Measurements from ENCODE around the gene ELAVL3. TPM values are rescaled to one million over a fixed set of nuclear protein-coding genes. Genes with fewer than 3 reads are reported as not detected.
A peak's percentile ranks its signal among the peaks of the same experiment; 100 is the strongest.

The ELAVL3 gene
- total and polyA plus RNA-seq, 2 donors (not counting 1 experiment from before 2014, with no cell fraction given), result under 0.01 TPM; not detected in 1

DNA sequence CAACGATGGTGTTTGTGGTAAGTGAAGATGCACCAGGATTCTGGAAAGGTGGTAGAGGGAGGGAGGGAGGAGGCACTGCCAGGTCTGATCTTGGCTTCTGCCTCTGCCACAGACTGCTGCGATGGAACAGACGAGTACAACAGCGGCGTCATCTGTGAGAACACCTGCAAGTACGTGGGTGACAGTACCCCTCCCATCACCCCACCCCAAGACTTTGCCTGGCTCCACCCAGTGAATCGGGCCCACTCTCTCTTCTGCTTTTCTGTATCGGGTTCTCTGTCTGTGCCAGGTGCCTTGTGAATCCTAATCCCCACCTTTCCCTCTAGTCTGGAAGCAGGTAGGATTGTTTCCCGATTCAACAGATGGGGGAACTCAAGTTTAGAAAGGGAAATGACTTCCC, 42.9 kb downstream of the ELAVL3 start:
- TF ChIP-seq, protein P1, sequence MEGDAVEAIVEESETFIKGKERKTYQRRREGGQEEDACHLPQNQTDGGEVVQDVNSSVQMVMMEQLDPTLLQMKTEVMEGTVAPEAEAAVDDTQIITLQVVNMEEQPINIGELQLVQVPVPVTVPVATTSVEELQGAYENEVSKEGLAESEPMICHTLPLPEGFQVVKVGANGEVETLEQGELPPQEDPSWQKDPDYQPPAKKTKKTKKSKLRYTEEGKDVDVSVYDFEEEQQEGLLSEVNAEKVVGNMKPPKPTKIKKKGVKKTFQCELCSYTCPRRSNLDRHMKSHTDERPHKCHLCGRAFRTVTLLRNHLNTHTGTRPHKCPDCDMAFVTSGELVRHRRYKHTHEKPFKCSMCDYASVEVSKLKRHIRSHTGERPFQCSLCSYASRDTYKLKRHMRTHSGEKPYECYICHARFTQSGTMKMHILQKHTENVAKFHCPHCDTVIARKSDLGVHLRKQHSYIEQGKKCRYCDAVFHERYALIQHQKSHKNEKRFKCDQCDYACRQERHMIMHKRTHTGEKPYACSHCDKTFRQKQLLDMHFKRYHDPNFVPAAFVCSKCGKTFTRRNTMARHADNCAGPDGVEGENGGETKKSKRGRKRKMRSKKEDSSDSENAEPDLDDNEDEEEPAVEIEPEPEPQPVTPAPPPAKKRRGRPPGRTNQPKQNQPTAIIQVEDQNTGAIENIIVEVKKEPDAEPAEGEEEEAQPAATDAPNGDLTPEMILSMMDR (conservative IDR thresholded peaks at IDR 0.05 in 1 of 2, IDR thresholded peaks at IDR 0.05 in 1 of 2; ENCODE audit: low read depth in 1 of 2, low read length in 2 of 2), result no peak
- no peak for TF ChIP-seq EZH2 (IDR thresholded peaks at IDR 0.05; ENCODE audit: low read length, missing control alignments)
- Histone ChIP-seq H3K36me3 (ENCODE audit: control insufficient read depth, insufficient read depth, low read length) (peaks cover 19% of the 10 kb centered on the region), H3K79me2 (ENCODE audit: control insufficient read depth, insufficient read depth, low read length) (peaks cover 18% of the 10 kb centered on the region), H3K4me1 (ENCODE audit: control insufficient read depth, extremely low read depth, insufficient read depth, low read length) (peaks cover 4% of the 10 kb centered on the region), H2AFZ (ENCODE audit: low read length) (no peak overlapping the region), H3K4me2 (ENCODE audit: extremely low read depth, insufficient read depth, low read length) (no peak overlapping the region), H4K20me1 (ENCODE audit: control insufficient read depth, extremely low read depth, insufficient read depth, low read length) (no peaks in the 10 kb centered on the region), H3K9ac (ENCODE audit: insufficient read depth, low read length) (no peak overlapping the region), H3K4me3 (replicated peaks in 1 of 4; ENCODE audit: control extremely low read depth in 1 of 4, insufficient read depth in 1 of 4, low read depth in 3 of 4, low read length in 4 of 4) (no peak overlapping the region), H3K9me3 (ENCODE audit: control insufficient read depth, insufficient read depth, low read depth, low read length) (no peaks in the 10 kb centered on the region), H3K27me3 (ENCODE audit: control insufficient read depth, insufficient read depth, low read length) (no peaks in the 10 kb centered on the region), H3K27ac (ENCODE audit: insufficient read depth, low read length) (no peak overlapping the region)
- no peak for DNase-seq (ENCODE audit: low read depth in 2 of 2)

DNA sequence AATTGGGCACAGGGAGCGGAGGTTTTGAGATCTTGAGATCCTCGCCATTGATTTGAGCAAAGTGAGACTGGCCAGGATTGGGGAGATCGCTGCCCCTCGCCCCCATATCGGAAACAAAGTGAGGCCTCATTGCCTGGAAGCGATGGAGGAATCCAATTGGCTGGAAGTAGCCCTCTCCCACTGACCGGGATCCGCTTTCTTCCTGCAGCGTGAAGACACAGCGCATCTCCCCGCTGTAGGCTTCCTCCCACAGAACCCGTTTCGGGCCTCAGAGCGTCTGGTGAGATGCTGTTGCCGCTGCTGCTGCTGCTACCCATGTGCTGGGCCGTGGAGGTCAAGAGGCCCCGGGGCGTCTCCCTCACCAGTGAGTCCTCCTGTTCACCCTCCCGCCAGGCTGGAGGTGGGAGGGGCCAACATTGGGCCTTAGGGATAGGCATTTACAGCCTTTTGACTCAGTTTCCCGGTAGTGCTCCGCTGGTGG, 45.0 kb downstream of the ELAVL3 start:
- no peaks in the 10 kb centered on the region for H4K20me1 ChIP-seq (ENCODE audit: control insufficient read depth, extremely low read depth, insufficient read depth, low read length)
- H3K4me3 ChIP-seq (replicated peaks in 1 of 4; ENCODE audit: control extremely low read depth in 1 of 4, insufficient read depth in 1 of 4, low read depth in 3 of 4, low read length in 4 of 4), result peak overlapping the region; percentile 77 to 96 (median 91)
- no peaks in the 10 kb centered on the region for H3K27me3 ChIP-seq (ENCODE audit: control insufficient read depth, insufficient read depth, low read length)
- peaks cover 4% of the 10 kb centered on the region for H3K4me1 ChIP-seq (ENCODE audit: control insufficient read depth, extremely low read depth, insufficient read depth, low read length)
- H3K9ac ChIP-seq (ENCODE audit: insufficient read depth, low read length), result peak overlapping the region; percentile 73
- DNase-seq (ENCODE audit: low read depth in 2 of 2), result peak; percentile 20 to 31
- TF ChIP-seq, protein P1 (conservative IDR thresholded peaks at IDR 0.05 in 1 of 2, IDR thresholded peaks at IDR 0.05 in 1 of 2; ENCODE audit: low read depth in 1 of 2, low read length in 2 of 2), result no peak
- TF ChIP-seq EZH2 (IDR thresholded peaks at IDR 0.05; ENCODE audit: low read length, missing control alignments), result no peak
- H3K36me3 ChIP-seq (ENCODE audit: control insufficient read depth, insufficient read depth, low read length), result peaks cover 5% of the 10 kb centered on the region
- H3K27ac ChIP-seq (ENCODE audit: insufficient read depth, low read length), result peak overlapping the region; percentile 82
- peak overlapping the region; percentile 97 for H2AFZ ChIP-seq (ENCODE audit: low read length)
- H3K9me3 ChIP-seq (ENCODE audit: control insufficient read depth, insufficient read depth, low read depth, low read length), result no peaks in the 10 kb centered on the region
- peak overlapping the region; percentile 97 for H3K4me2 ChIP-seq (ENCODE audit: extremely low read depth, insufficient read depth, low read length)
- peaks cover 18% of the 10 kb centered on the region for H3K79me2 ChIP-seq (ENCODE audit: control insufficient read depth, insufficient read depth, low read length)

DNA sequence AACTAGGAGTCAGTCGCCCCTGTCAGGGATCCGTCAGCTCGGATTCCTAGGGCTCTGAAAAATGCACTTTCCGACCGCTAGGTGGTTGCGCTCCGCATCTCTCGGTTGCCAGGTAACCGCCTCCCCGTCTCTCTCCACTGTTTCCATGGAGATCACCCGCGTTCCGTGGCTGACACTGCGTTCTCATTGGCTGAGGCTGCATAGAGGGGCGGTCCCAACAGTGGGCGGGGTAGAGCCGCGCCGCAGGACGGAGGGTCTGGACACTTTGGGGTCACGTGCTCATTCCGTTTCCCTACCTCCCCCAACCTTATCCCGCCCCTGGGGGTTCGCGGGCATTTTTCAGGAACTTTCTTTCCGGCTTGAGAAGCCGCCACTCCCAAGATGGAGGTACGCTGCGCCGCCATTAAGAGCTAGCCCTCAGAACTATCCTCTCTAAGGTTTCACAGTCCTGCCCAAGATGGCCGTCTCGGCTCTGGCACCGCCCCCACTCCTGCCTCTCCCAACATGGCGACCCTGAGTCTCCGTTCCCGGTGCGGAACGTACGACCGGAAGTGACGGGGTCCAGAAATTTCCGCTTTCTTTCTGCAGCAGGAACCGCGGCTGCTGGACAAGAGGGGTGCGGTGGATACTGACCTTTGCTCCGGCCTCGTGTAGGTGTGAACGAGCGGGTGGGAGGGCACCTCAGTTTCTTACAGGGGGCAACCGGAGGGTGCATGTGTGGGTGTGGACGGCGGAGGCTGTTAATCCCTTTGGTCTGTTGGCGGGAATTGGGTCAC, 45.6 kb downstream of the ELAVL3 start, which contains the start of the genes ODAD3 and PRKCSH:
Gene ODAD3, minus strand, starts transcription at position 65 of the 776 bp plus-strand sequence. CDS start 105 bp downstream, outside the sequence.
Gene PRKCSH, plus strand, starts transcription at position 579 of the 776 bp plus-strand sequence. CDS start 483 bp downstream, outside the sequence.
- no peaks in the 10 kb centered on the region for H3K27me3 ChIP-seq (ENCODE audit: control insufficient read depth, insufficient read depth, low read length)
- DNase-seq (ENCODE audit: low read depth in 2 of 2), result peak; percentile 99 to 100
- H3K9me3 ChIP-seq (ENCODE audit: control insufficient read depth, insufficient read depth, low read depth, low read length), result no peaks in the 10 kb centered on the region
- peak within 1 kb of the TSS; percentile 97 for H3K4me2 ChIP-seq (ENCODE audit: extremely low read depth, insufficient read depth, low read length)
- H3K27ac ChIP-seq (ENCODE audit: insufficient read depth, low read length), result peak within 1 kb of the TSS; percentile 82
- peak within 1 kb of the TSS; percentile 77 to 96 (median 91) for H3K4me3 ChIP-seq (replicated peaks in 1 of 4; ENCODE audit: control extremely low read depth in 1 of 4, insufficient read depth in 1 of 4, low read depth in 3 of 4, low read length in 4 of 4)
- peaks cover 4% of the 10 kb centered on the region for H3K4me1 ChIP-seq (ENCODE audit: control insufficient read depth, extremely low read depth, insufficient read depth, low read length)
- TF ChIP-seq, protein P1 (conservative IDR thresholded peaks at IDR 0.05 in 1 of 2, IDR thresholded peaks at IDR 0.05 in 1 of 2; ENCODE audit: low read depth in 1 of 2, low read length in 2 of 2), result peak; percentile 76 to 89
- TF ChIP-seq EZH2 (IDR thresholded peaks at IDR 0.05; ENCODE audit: low read length, missing control alignments), result no peak
- peak within 1 kb of the TSS; percentile 73 for H3K9ac ChIP-seq (ENCODE audit: insufficient read depth, low read length)
- H3K79me2 ChIP-seq (ENCODE audit: control insufficient read depth, insufficient read depth, low read length), result peaks cover 18% of the 10 kb centered on the region
- H3K36me3 ChIP-seq (ENCODE audit: control insufficient read depth, insufficient read depth, low read length), result peaks cover 4% of the 10 kb centered on the region
- H2AFZ ChIP-seq (ENCODE audit: low read length), result peak within 1 kb of the TSS; percentile 97
- H4K20me1 ChIP-seq (ENCODE audit: control insufficient read depth, extremely low read depth, insufficient read depth, low read length), result no peaks in the 10 kb centered on the region
